Stimulated activated CD8-positive, alpha-beta memory T cell treated with anti-CD3 and anti-CD28 coated beads, Interleukin-15, amount 100 ng/mL, for 1 hour (primary cell): ENCODE data around the gene TDRD10.
"Not testable (repeated sequence)": the region's sequence is repeated elsewhere in the genome, so short reads cannot be mapped to it uniquely, and the experiment has no call there.

Experiments used
- DNase-seq: peaks from one replicate; pipeline ENCODE4 v3.0.0-alpha.2; 2020; ENCODE audit warnings: low read depth

The TDRD10 gene

GRCh38 chr1:154479764-154480421 lies 22.1 kb upstream of the TDRD10 start:
- DNase-seq = peak; percentile 21

- DNase-seq = no peak
Observed at GRCh38 chr1:154481053-154481452, 21.0 kb upstream of the TDRD10 start.

GRCh38 chr1:154483941-154484803 lies 17.8 kb upstream of the TDRD10 start:
- no peak for DNase-seq

- DNase-seq = no peak
Observed at GRCh38 chr1:154485106-154485505, 16.9 kb upstream of the TDRD10 start.

- no peak for DNase-seq
Observed at GRCh38 chr1:154485910-154486496, 16.0 kb upstream of the TDRD10 start.

GRCh38 chr1:154486756-154487155 lies 15.3 kb upstream of the TDRD10 start:
- DNase-seq = not testable (repeated sequence)

GRCh38 chr1:154488922-154489321 lies 13.1 kb upstream of the TDRD10 start:
- DNase-seq = no peak

GRCh38 chr1:154489695-154490274 lies 12.2 kb upstream of the TDRD10 start:
- no peak for DNase-seq

- DNase-seq = no peak
Observed at GRCh38 chr1:154490317-154490716, 11.7 kb upstream of the TDRD10 start.

GRCh38 chr1:154492115-154492514 lies 9.9 kb upstream of the TDRD10 start:
- DNase-seq = no peak

- DNase-seq = no peak
Observed at GRCh38 chr1:154493276-154493675, 8.7 kb upstream of the TDRD10 start.

- no peak for DNase-seq
Observed at GRCh38 chr1:154495496-154496273, 6.3 kb upstream of the TDRD10 start.

GRCh38 chr1:154496383-154496782 lies 5.6 kb upstream of the TDRD10 start:
- no peak for DNase-seq

GRCh38 chr1:154497026-154497806 lies 4.8 kb upstream of the TDRD10 start:
- no peak for DNase-seq

GRCh38 chr1:154499446-154499845 lies 2.6 kb upstream of the TDRD10 start:
- no peak for DNase-seq

- DNase-seq = no peak
Observed at GRCh38 chr1:154500533-154500932, 1.5 kb upstream of the TDRD10 start.

GRCh38 chr1:154501423-154502065 lies 475 bp upstream of the TDRD10 start:
- no peak for DNase-seq

GRCh38 chr1:154502744-154503115 lies 711 bp downstream of the TDRD10 start:
- no peak for DNase-seq

- DNase-seq = no peak
Observed at GRCh38 chr1:154503898-154504297, 1.9 kb downstream of the TDRD10 start.

- DNase-seq = no peak
Observed at GRCh38 chr1:154512760-154513159, 10.7 kb downstream of the TDRD10 start.
